Measurements from ENCODE around the gene INHBA. TPM values are rescaled to one million over a fixed set of nuclear protein-coding genes. Genes with fewer than 3 reads are reported as not detected.

The INHBA gene
- total RNA-seq, 1 experiment from 2014 or later, result 0.28 TPM

DNA sequence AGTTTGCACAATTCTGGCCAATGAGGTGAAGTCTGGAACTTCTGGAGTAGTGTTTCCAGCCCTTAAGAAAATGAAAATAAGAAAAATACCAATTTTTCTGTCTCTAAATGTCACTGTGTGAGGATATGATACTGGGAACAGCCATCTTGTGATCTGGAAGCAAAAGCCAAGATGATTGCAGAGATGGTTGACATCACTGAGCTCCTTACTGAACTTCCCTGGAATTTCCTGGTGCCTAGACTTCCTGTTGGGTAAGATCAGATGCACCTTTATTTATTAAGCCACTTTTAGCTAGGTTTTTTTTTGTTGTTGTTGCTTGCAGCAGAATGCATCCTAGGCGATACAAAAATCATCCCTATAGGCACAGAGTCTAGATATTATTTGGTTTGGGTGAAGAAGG, 27.3 kb upstream of the INHBA start:
- no TSS peak for BruUV-seq (replicated peaks)
- DNase-seq (ENCODE audit: low read depth, low spot score) (no peak), ATAC-seq (no peak)
- TF ChIP-seq POLR2AphosphoS5 (IDR thresholded peaks at IDR 0.05; ENCODE audit: low read depth, low read length) (no peak), SIN3A (IDR thresholded peaks at IDR 0.05; ENCODE audit: borderline replicate concordance, insufficient read depth, low read depth, low read length) (no peak), TCF7L2 (IDR thresholded peaks at IDR 0.05; ENCODE audit: low read depth, low read length) (no peak)
- TF ChIP-seq, protein P1, sequence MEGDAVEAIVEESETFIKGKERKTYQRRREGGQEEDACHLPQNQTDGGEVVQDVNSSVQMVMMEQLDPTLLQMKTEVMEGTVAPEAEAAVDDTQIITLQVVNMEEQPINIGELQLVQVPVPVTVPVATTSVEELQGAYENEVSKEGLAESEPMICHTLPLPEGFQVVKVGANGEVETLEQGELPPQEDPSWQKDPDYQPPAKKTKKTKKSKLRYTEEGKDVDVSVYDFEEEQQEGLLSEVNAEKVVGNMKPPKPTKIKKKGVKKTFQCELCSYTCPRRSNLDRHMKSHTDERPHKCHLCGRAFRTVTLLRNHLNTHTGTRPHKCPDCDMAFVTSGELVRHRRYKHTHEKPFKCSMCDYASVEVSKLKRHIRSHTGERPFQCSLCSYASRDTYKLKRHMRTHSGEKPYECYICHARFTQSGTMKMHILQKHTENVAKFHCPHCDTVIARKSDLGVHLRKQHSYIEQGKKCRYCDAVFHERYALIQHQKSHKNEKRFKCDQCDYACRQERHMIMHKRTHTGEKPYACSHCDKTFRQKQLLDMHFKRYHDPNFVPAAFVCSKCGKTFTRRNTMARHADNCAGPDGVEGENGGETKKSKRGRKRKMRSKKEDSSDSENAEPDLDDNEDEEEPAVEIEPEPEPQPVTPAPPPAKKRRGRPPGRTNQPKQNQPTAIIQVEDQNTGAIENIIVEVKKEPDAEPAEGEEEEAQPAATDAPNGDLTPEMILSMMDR (IDR thresholded peaks at IDR 0.05), result no peak
- no peak overlapping the region for H3K27ac ChIP-seq (ENCODE audit: low read length)
- in situ Hi-C loops (cut with HindIII; ENCODE audit: low pct_unique_long_range_greater_than_20kb, low sequenced_read_pairs), result no loop called here
- ChIA-PET CTCF (no interaction called here), POLR2A (no interaction called here)
- peaks cover 3% of the 10 kb centered on the region; the same call in 1 of the 2 replicates for H3K27me3 ChIP-seq (ENCODE audit: control insufficient read depth, insufficient read depth, low read length)
- intact Hi-C loops (cut with micrococcal nuclease; ENCODE audit: unreplicated experiment), result loop anchor here (5.0 to 10.0 kb wide), 2 partner anchors 1403 to 1495 kb away; no protein-coding TSS in a partner anchor
- no peaks in the 10 kb centered on the region for H3K36me3 ChIP-seq (ENCODE audit: control insufficient read depth, insufficient read depth, low read length)
- no peak overlapping the region for H3K4me3 ChIP-seq (ENCODE audit: low read depth in 2 of 2, low read length in 2 of 2)
- H3K4me1 ChIP-seq (ENCODE audit: control insufficient read depth, insufficient read depth, low read length), result no peaks in the 10 kb centered on the region
- H3K9me3 ChIP-seq (ENCODE audit: control insufficient read depth, insufficient read depth, low read depth, low read length), result no peaks in the 10 kb centered on the region

DNA sequence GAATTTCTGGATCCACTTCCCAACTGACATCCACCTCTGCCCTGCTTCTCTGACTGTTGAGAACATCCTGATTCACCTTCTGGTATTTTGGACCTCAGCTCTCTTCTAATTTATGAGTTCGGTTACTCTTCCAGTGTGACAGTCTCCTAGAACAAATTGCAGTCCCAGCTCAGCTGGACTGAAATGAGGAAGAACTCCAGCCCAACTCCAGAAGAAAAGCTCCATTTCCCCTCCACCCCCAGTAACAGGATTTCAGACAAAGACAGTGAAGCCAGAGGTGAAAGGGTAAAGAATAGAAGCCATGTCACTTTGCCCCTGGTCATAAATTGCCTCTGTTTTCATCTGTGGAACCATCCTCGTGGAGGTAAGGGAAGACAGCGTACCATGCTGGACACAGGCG, 26.2 kb upstream of the INHBA start:
- Histone ChIP-seq H3K4me3 (ENCODE audit: low read depth in 2 of 2, low read length in 2 of 2) (no peak overlapping the region), H3K27ac (ENCODE audit: low read length) (no peak overlapping the region), H3K27me3 (ENCODE audit: control insufficient read depth, insufficient read depth, low read length) (peaks cover 2% of the 10 kb centered on the region; the same call in 1 of the 2 replicates), H3K4me1 (ENCODE audit: control insufficient read depth, insufficient read depth, low read length) (no peaks in the 10 kb centered on the region), H3K9me3 (ENCODE audit: control insufficient read depth, insufficient read depth, low read depth, low read length) (no peaks in the 10 kb centered on the region), H3K36me3 (ENCODE audit: control insufficient read depth, insufficient read depth, low read length) (no peaks in the 10 kb centered on the region)
- TF ChIP-seq TCF7L2 (IDR thresholded peaks at IDR 0.05; ENCODE audit: low read depth, low read length) (no peak), SIN3A (IDR thresholded peaks at IDR 0.05; ENCODE audit: borderline replicate concordance, insufficient read depth, low read depth, low read length) (no peak), POLR2AphosphoS5 (IDR thresholded peaks at IDR 0.05; ENCODE audit: low read depth, low read length) (no peak)
- TF ChIP-seq, protein P2, sequence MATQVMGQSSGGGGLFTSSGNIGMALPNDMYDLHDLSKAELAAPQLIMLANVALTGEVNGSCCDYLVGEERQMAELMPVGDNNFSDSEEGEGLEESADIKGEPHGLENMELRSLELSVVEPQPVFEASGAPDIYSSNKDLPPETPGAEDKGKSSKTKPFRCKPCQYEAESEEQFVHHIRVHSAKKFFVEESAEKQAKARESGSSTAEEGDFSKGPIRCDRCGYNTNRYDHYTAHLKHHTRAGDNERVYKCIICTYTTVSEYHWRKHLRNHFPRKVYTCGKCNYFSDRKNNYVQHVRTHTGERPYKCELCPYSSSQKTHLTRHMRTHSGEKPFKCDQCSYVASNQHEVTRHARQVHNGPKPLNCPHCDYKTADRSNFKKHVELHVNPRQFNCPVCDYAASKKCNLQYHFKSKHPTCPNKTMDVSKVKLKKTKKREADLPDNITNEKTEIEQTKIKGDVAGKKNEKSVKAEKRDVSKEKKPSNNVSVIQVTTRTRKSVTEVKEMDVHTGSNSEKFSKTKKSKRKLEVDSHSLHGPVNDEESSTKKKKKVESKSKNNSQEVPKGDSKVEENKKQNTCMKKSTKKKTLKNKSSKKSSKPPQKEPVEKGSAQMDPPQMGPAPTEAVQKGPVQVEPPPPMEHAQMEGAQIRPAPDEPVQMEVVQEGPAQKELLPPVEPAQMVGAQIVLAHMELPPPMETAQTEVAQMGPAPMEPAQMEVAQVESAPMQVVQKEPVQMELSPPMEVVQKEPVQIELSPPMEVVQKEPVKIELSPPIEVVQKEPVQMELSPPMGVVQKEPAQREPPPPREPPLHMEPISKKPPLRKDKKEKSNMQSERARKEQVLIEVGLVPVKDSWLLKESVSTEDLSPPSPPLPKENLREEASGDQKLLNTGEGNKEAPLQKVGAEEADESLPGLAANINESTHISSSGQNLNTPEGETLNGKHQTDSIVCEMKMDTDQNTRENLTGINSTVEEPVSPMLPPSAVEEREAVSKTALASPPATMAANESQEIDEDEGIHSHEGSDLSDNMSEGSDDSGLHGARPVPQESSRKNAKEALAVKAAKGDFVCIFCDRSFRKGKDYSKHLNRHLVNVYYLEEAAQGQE (IDR thresholded peaks at IDR 0.05; ENCODE audit: insufficient read depth in 1 of 2, low read depth in 2 of 2, low read length in 1 of 2), result no peak
- TF ChIP-seq, protein P1 (IDR thresholded peaks at IDR 0.05), result no peak
- in situ Hi-C loops (cut with HindIII; ENCODE audit: low pct_unique_long_range_greater_than_20kb, low sequenced_read_pairs) (no loop called here), intact Hi-C loops (cut with micrococcal nuclease; ENCODE audit: unreplicated experiment) (no loop called here)
- DNase-seq (ENCODE audit: low read depth, low spot score), result no peak
- no peak for ATAC-seq
- ChIA-PET CTCF (no interaction called here), POLR2A (no interaction called here)
- no TSS peak for BruUV-seq (replicated peaks)

Measured in Panc1 (cell line).